ENCODE data around the gene GIPC3. TPM values are rescaled to one million over a fixed set of nuclear protein-coding genes. Genes with fewer than 3 reads are reported as not detected.

Gene GIPC3
- total RNA-seq, 3 donors from 2014 or later (not counting 1 experiment from before 2014, with no cell fraction given) = 0.28 to 0.66 (median 0.56) TPM

GRCh38 chr19:3556978-3557460 lies 28.3 kb upstream of the GIPC3 start:
- WGBS (ENCODE audit: insufficient coverage) = under 1% methylated on average over 60 of the region's 60 CpGs
- Mint-ChIP-seq H3K27ac (peak overlapping the region; percentile 83 to 98), H3K27me3 (ENCODE audit: low read depth in 2 of 2) (no peaks in the 10 kb centered on the region), H3K4me3 (peak overlapping the region; percentile 96), H3K4me1 (peaks cover 21 to 37% of the 10 kb centered on the region in 2 donors), H3K9me3 (no peaks in the 10 kb centered on the region), H3K36me3 (no peaks in the 10 kb centered on the region)
- H3K27me3 ChIP-seq (ENCODE audit: control insufficient read depth, insufficient read depth, low read length) = no peaks in the 10 kb centered on the region
- peak; percentile 11 for TF ChIP-seq CTCF (IDR thresholded peaks at IDR 0.05)
- no peaks in the 10 kb centered on the region for H3K36me3 ChIP-seq (ENCODE audit: control insufficient read depth, insufficient read depth, low read length)
- DNase-seq (peak; percentile 71 to 77), ATAC-seq (peak; percentile 22 to 50 (median 38))
- H3K4me3 ChIP-seq (ENCODE audit: low read length) = peak overlapping the region; percentile 40
- H3K9me3 ChIP-seq (ENCODE audit: control insufficient read depth, insufficient read depth, low read length) = no peaks in the 10 kb centered on the region
- no peak overlapping the region for H3K27ac ChIP-seq (ENCODE audit: low read length)
- intact Hi-C loops (cut with micrococcal nuclease) = no loop called here
- H3K4me1 ChIP-seq (ENCODE audit: control insufficient read depth, insufficient read depth, low read length) = peaks cover 54% of the 10 kb centered on the region

GRCh38 chr19:3557461-3558248 lies 27.6 kb upstream of the GIPC3 start, which contains the start of gene MFSD12:
Gene MFSD12 (minus strand): TSS chr19:3557586. CDS start chr19:3557403, 183 bp downstream.
- ATAC-seq (peak; percentile 85 to 97 (median 92)), DNase-seq (peak; percentile 97)
- no peaks in the 10 kb centered on the region for H3K27me3 ChIP-seq (ENCODE audit: control insufficient read depth, insufficient read depth, low read length)
- peak; percentile 5 for TF ChIP-seq CTCF (IDR thresholded peaks at IDR 0.05)
- no peaks in the 10 kb centered on the region for H3K36me3 Mint-ChIP-seq
- peak within 1 kb of the TSS; percentile 89 for H3K4me3 ChIP-seq (ENCODE audit: low read length)
- WGBS (ENCODE audit: insufficient coverage) = under 1% methylated on average over 81 of the region's 81 CpGs
- peak within 1 kb of the TSS; percentile 83 to 98 for H3K27ac Mint-ChIP-seq
- H3K4me1 ChIP-seq (ENCODE audit: control insufficient read depth, insufficient read depth, low read length) = peaks cover 50% of the 10 kb centered on the region
- H3K9me3 Mint-ChIP-seq = no peaks in the 10 kb centered on the region
- peak within 1 kb of the TSS; percentile 64 for H3K27ac ChIP-seq (ENCODE audit: low read length)
- intact Hi-C loops (cut with micrococcal nuclease) = loop anchor here (1.0 kb wide), 1 partner anchor 15 kb away; the partner anchor contains the start of gene HMG20B
- H3K4me1 Mint-ChIP-seq = peaks cover 21 to 37% of the 10 kb centered on the region in 2 donors
- no peaks in the 10 kb centered on the region for H3K9me3 ChIP-seq (ENCODE audit: control insufficient read depth, insufficient read depth, low read length)
- peak within 1 kb of the TSS; percentile 96 for H3K4me3 Mint-ChIP-seq
- no peaks in the 10 kb centered on the region for H3K27me3 Mint-ChIP-seq (ENCODE audit: low read depth in 2 of 2)
- H3K36me3 ChIP-seq (ENCODE audit: control insufficient read depth, insufficient read depth, low read length) = no peaks in the 10 kb centered on the region

GRCh38 chr19:3563709-3564524 lies 21.4 kb upstream of the GIPC3 start:
- Histone ChIP-seq H3K27ac (ENCODE audit: low read length) (no peak overlapping the region), H3K4me1 (ENCODE audit: control insufficient read depth, insufficient read depth, low read length) (no peaks in the 10 kb centered on the region), H3K9me3 (ENCODE audit: control insufficient read depth, insufficient read depth, low read length) (no peaks in the 10 kb centered on the region), H3K27me3 (ENCODE audit: control insufficient read depth, insufficient read depth, low read length) (no peaks in the 10 kb centered on the region), H3K4me3 (ENCODE audit: low read length) (no peak overlapping the region), H3K36me3 (ENCODE audit: control insufficient read depth, insufficient read depth, low read length) (no peaks in the 10 kb centered on the region)
- Mint-ChIP-seq H3K36me3 (no peaks in the 10 kb centered on the region), H3K4me3 (no peak overlapping the region), H3K4me1 (no peaks in the 10 kb centered on the region), H3K27ac (no peak overlapping the region), H3K27me3 (ENCODE audit: low read depth in 2 of 2) (no peaks in the 10 kb centered on the region), H3K9me3 (no peaks in the 10 kb centered on the region)
- TF ChIP-seq CTCF (IDR thresholded peaks at IDR 0.05) = no peak
- no peak for DNase-seq
- WGBS (ENCODE audit: insufficient coverage) = 86% methylated on average over 16 of the region's 17 CpGs
- no peak for ATAC-seq
- intact Hi-C loops (cut with micrococcal nuclease) = no loop called here
